Activated CD4-positive, alpha-beta memory T cell treated with anti-CD3 and anti-CD28 coated beads for 36 hours (primary cell): ENCODE measurements around the gene ETS2. TPM values are rescaled to one million over a fixed set of nuclear protein-coding genes. Genes with fewer than 3 reads are reported as not detected.

Source experiments
- CTCF ChIA-PET: fragments of 350-600 bp; sonication (Branson Sonifier 250); formaldehyde crosslinking; loops from one replicate; lab custom pipeline; 2021; ENCODE audit warnings: antibody characterized with exemption, inconsistent platforms; lab: Charles Lee
- POLR2A ChIA-PET: fragments of 350-600 bp; sonication (Branson Sonifier 250); formaldehyde crosslinking; loops from one replicate; lab custom pipeline; 2021; ENCODE audit warnings: antibody characterized with exemption; lab: Charles Lee
- DNase-seq: peaks from one replicate; pipeline ENCODE4 v3.0.0-alpha.2; 2020
- H3K27ac Mint-ChIP-seq: one replicate; pipeline ENCODE4 v1.8.0; 2021; ENCODE audit warnings: mixed read lengths
- H3K27me3 Mint-ChIP-seq: one replicate; pipeline ENCODE4 v1.8.0; 2021; ENCODE audit warnings: mixed read lengths
- H3K36me3 Mint-ChIP-seq: one replicate; pipeline ENCODE4 v1.8.0; 2021; ENCODE audit warnings: mixed read lengths
- H3K4me1 Mint-ChIP-seq: one replicate; pipeline ENCODE4 v1.8.0; 2021; ENCODE audit warnings: low read depth, mixed read lengths
- H3K4me3 Mint-ChIP-seq: one replicate; pipeline ENCODE4 v1.8.0; 2021; ENCODE audit warnings: mild to moderate bottlenecking, mixed read lengths
- H3K9me3 Mint-ChIP-seq: one replicate; pipeline ENCODE4 v1.8.0; 2021; ENCODE audit warnings: mixed read lengths
- intact Hi-C: fragments of 100-400 bp; cut with micrococcal nuclease; formaldehyde crosslinking; loops from one replicate; pipeline ENCODE4 v1.15.1; 2023
- total RNA-seq, 2 experiments: library from RNA; stranded (reverse); gene quantifications; one replicate each; pipeline ENCODE4 v1.2.3, GENCODE V29; 2021

The ETS2 gene
- total RNA-seq, 2 experiments from 2014 or later = 22.1 to 25.0 TPM

DNA sequence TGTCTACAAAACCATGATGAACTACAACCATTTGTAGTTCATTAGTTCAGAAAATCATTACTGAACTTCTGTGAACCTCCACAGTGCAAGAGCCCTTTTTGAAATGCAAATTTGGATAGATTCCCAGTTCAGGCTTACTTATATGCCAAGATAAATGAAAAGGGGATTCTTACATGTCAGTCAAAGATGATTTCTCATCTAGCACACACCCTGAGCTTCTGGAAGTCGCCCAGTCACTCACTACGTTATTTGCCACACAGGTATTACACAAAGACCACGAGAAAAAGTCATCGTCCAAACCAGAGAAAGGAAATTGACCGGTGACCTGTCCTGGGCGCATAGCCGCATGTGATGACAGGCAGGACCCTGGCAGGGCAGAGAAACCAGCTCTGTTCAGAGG is 41.8 kb downstream of the ETS2 start:
- no peaks in the 10 kb centered on the region for H3K36me3 Mint-ChIP-seq
- no peaks in the 10 kb centered on the region for H3K4me1 Mint-ChIP-seq
- DNase-seq = no peak
- no peaks in the 10 kb centered on the region for H3K9me3 Mint-ChIP-seq
- peaks cover 9% of the 10 kb centered on the region for H3K27me3 Mint-ChIP-seq
- no peak overlapping the region for H3K27ac Mint-ChIP-seq
- ChIA-PET POLR2A (no interaction called here), CTCF (no interaction called here)
- intact Hi-C loops = no loop called here
- H3K4me3 Mint-ChIP-seq = no peak overlapping the region

DNA sequence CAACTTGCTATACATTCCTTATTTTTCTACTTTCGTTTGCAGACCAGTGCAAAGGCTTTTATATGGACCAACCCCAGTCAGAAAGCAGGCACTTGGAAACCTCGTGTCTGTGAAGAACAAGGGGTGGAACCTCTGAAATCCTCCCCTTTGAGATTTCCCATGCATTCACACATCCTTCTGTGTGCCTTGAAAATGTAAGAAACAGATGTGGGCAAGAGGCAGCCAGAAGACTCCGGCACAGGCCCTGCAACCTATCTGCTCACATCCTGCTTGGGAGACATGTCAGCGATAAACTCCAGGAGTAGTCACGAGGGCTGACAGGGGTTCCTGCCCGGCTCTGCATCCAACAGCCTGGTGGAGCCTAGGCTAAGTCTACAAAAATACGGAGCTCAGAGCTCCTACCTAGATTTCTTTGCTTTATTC is 42.5 kb downstream of the ETS2 start:
- Mint-ChIP-seq H3K9me3 (no peaks in the 10 kb centered on the region), H3K27ac (no peak overlapping the region), H3K36me3 (no peaks in the 10 kb centered on the region), H3K4me3 (no peak overlapping the region), H3K4me1 (no peaks in the 10 kb centered on the region), H3K27me3 (peaks cover 12% of the 10 kb centered on the region)
- ChIA-PET CTCF (no interaction called here), POLR2A (no interaction called here)
- intact Hi-C loops = no loop called here
- DNase-seq = no peak

DNA sequence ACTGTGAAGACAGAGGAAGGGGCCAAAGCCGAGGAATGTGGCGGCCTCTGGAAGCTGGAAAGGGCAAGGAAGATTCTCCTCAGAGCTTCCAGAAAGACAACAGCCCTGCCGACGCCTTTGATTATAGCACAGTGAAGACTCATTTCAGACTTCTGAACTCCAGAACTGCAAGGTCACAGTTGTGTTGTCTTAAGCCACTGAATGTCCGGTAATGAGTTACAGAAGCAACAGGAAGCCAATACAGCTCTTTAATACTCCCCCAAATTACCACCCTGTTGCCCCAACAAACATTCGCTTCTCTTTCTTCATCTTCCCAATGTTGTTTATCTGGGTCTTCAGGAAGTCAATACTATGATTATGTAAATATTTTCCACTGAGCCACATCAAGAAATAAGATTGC is 44.0 kb downstream of the ETS2 start:
- ChIA-PET POLR2A (interaction anchor here (0.6 to 1.2 kb wide), 2 partner anchors 18 to 33 kb away, joined by 3 read pairs; no protein-coding TSS in a partner anchor), CTCF (no interaction called here)
- intact Hi-C loops = no loop called here
- no peak for DNase-seq
- Mint-ChIP-seq H3K9me3 (no peaks in the 10 kb centered on the region), H3K27ac (no peak overlapping the region), H3K4me3 (no peak overlapping the region), H3K27me3 (peaks cover 12% of the 10 kb centered on the region), H3K4me1 (no peaks in the 10 kb centered on the region), H3K36me3 (no peaks in the 10 kb centered on the region)

DNA sequence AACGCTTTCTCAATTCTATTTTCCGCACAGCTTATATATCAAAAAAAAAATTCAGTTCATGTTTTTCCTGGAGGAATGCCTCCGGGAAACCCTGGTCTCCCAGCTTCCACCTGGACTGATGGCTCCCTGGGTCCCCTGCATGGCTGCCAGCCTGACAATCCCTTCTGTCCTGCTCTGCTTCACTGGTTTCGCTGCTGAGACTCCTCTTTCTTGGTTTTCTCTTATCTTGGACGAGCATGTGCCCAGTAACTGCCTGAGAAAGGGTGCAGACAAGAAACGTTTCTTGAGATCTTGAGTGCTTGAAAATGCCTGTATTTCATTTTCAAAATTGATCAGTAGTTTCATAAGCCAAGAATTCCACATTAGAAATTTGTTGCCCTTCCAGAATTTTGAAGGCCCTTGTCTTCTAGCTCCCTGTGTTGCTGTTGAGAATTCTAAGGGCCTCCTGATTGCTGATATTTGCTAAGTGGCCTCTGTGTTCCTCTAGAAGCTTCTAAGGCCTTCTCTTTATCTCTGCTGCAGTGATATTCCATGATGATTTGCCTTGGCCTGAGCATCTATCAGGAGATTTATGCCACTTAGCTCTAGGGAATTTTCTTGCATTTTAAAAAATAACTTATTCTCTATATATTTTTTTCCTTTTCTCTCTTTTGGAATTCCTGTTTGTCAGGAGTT is 44.7 kb downstream of the ETS2 start:
- ChIA-PET POLR2A (interaction anchor here (1.2 kb wide), 1 partner anchor 19 kb away, joined by 3 read pairs; no protein-coding TSS in a partner anchor), CTCF (no interaction called here)
- intact Hi-C loops = no loop called here
- no peaks in the 10 kb centered on the region for H3K4me1 Mint-ChIP-seq
- no peaks in the 10 kb centered on the region for H3K9me3 Mint-ChIP-seq
- no peak for DNase-seq
- H3K27ac Mint-ChIP-seq = no peak overlapping the region
- H3K36me3 Mint-ChIP-seq = no peaks in the 10 kb centered on the region
- peaks cover 12% of the 10 kb centered on the region for H3K27me3 Mint-ChIP-seq
- H3K4me3 Mint-ChIP-seq = no peak overlapping the region

DNA sequence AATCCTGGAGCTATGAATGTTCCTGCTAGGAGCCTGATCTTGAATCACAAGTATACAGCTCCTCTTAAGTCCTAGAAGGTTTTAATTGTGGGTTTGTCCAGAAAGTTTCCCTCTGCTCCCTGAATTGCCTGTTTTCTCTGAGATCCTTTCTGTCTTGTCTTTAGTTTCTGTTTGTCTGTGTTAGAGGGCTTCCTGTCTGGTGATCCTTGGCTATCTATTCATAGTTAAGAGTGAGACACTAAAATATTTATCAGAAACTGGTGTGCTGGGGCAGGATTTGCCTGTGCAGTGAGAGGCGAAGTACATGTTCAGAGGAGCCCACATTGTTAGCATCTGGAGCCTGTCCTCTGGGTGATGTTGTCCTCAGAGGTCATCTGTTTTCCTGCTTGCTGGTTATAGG is 45.4 kb downstream of the ETS2 start:
- ChIA-PET POLR2A (no interaction called here), CTCF (no interaction called here)

DNA sequence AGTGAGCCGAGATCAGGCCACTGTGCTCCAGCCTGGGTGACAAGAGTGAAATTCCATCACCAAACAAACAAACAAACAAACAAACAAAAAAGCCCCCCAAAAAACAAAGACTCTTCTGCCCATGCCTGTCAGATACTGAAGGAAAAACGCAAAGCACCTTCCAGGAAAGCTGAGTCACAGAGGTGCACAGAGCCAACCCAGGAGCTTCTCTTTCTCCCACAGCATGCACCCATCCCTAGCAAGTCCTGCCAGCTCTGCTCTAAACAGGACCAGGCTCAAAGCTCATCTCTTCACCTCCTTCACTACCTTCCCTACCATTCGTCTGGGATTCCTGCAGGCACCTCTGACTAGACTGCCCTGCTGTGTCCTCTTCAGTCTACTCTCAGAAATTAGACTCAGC is 46.5 kb downstream of the ETS2 start:
- no peak overlapping the region for H3K4me3 Mint-ChIP-seq
- H3K27ac Mint-ChIP-seq = no peak overlapping the region
- H3K36me3 Mint-ChIP-seq = no peaks in the 10 kb centered on the region
- H3K9me3 Mint-ChIP-seq = no peaks in the 10 kb centered on the region
- peaks cover 12% of the 10 kb centered on the region for H3K27me3 Mint-ChIP-seq
- ChIA-PET POLR2A (no interaction called here), CTCF (no interaction called here)
- intact Hi-C loops = no loop called here
- no peaks in the 10 kb centered on the region for H3K4me1 Mint-ChIP-seq
- no peak for DNase-seq

More for the DNA sequence above, 45.4 kb downstream of the ETS2 start:
- intact Hi-C loops = no loop called here
- no peak for DNase-seq
- Mint-ChIP-seq H3K9me3 (no peaks in the 10 kb centered on the region), H3K27ac (no peak overlapping the region), H3K4me1 (no peaks in the 10 kb centered on the region), H3K27me3 (peaks cover 12% of the 10 kb centered on the region), H3K36me3 (no peaks in the 10 kb centered on the region), H3K4me3 (no peak overlapping the region)

DNA sequence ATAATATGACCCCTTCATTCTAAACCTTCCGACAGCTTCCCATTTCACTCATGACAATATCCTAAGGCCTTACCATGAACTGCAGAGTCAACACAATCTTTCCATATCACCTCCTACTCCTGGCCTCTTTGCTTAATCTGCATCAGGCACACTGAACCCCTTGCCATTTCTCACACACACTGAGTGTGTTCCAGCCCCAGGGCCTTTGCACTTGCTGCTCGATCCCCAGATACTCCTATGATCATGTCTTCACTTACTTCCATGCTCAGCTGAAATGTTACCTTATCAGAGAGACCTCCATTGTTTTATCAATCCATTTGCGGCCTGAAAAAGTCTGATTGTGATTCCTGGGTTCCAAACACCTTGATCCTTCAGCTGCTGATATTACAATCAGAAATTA is 47.0 kb downstream of the ETS2 start:
- no peak for DNase-seq
- intact Hi-C loops = no loop called here
- Mint-ChIP-seq H3K27ac (no peak overlapping the region), H3K27me3 (peaks cover 12% of the 10 kb centered on the region), H3K4me1 (no peaks in the 10 kb centered on the region), H3K9me3 (no peaks in the 10 kb centered on the region), H3K4me3 (no peak overlapping the region), H3K36me3 (no peaks in the 10 kb centered on the region)
- POLR2A ChIA-PET = interaction anchor here (0.6 kb wide), 1 partner anchor 213 kb away, joined by 4 read pairs; no protein-coding TSS in a partner anchor
- CTCF ChIA-PET = no interaction called here

DNA sequence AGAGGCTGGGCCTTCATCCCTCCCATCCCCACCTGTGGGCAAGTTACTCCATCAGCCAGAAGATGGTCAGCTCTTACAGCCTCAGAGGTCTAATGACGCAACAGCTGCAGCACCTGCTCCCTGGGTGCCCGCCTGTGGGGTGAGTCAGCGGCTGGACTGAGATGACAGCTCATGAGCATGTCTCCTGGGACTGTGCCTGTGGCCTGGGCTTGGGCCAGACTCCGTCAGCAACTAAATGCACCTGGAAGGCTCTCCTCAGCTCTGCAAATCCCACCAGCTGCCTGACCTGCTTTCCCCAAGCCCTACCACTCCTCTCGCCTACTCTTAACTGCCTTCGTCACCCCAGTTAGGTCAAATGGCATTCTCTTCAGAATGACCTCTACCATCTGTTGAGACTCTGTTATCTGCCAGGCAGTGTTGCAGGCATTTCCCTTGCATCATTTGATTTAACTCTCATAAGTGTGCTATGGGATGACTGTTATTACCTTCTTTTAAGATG is 47.7 kb downstream of the ETS2 start:
- H3K27ac Mint-ChIP-seq = no peak overlapping the region
- ChIA-PET CTCF (no interaction called here), POLR2A (no interaction called here)

DNA sequence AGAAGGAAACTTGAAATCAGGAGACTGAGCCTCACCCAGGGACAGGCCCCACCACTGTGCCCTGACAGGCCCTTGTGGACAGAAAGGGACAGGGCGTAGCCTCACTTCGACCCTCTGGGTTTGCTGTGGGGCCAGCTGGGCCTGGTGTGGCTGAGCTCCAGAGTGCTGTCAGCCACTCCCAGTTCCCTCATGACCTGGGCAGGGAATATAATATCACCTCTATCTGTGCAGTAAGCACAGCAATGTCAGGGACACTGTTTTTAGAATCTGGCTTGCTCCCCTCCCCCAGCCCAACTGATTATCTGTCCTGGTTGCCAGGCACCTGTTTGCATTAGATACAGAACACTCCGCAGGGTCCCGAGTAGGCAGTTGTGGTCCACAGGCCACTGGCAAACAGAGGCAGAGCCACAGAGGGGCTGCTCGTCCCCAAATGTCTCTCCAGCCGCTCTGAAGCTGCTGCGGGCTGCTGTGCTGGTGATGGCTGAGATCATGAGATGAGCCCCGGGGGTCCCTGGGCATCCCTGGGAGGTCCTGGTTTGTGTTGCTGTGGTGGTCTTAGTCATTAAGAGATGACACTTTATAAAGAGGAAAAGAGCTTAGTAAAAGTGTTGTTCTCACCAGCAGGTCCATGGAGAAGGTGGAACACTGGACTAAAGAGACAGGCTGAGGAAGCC is 51.6 kb downstream of the ETS2 start:
- intact Hi-C loops = no loop called here
- CTCF ChIA-PET = no interaction called here
- no peak for DNase-seq
- Mint-ChIP-seq H3K36me3 (no peaks in the 10 kb centered on the region), H3K4me3 (no peak overlapping the region), H3K27ac (no peak overlapping the region), H3K9me3 (no peaks in the 10 kb centered on the region), H3K4me1 (no peaks in the 10 kb centered on the region), H3K27me3 (peaks cover 6% of the 10 kb centered on the region)
- POLR2A ChIA-PET = no interaction called here

More for the DNA sequence above, 47.7 kb downstream of the ETS2 start:
- no peaks in the 10 kb centered on the region for H3K9me3 Mint-ChIP-seq
- intact Hi-C loops = no loop called here
- DNase-seq = no peak
- H3K4me1 Mint-ChIP-seq = no peaks in the 10 kb centered on the region
- H3K27me3 Mint-ChIP-seq = peaks cover 12% of the 10 kb centered on the region
- no peak overlapping the region for H3K4me3 Mint-ChIP-seq
- H3K36me3 Mint-ChIP-seq = no peaks in the 10 kb centered on the region

DNA sequence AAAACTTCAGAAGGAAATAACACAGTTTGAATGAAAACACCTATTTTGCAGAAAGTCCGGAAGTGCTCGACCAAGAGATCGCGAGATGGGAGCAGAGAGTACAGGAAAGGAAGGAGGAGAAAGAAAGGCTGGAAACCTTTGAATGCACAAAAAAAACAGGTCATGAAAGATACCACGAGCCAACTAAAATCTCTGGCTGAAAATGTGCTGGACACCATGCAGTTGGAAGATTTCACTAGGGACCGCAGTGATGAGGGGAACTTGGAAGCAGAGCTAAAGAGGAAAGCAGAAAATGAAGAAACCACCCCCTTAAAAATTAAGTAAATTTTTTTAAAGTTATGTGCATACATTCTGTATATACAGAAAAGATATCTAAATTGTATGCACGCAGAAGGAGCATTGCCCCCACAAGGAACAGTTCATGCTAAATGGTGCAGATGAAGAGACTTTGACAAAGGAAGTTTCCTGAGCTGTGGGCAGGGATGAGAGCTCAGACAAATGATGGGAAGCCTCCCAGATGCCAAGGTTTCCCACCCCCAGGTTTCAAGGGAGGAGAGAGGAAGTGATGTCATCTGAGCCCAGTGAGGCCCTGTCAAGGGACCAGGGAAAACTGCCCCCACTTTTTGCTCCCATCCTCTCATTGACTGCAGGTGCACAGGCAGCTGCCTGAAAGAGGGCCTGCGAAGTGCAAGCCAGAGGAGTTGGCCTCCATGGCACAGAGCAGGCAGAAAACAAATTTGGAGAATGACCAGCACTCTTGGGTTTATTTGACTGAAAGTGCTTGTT is 52.5 kb downstream of the ETS2 start:
- CTCF ChIA-PET = interaction anchor here (0.7 kb wide), 1 partner anchor 1037 kb away, joined by 3 read pairs; no protein-coding TSS in a partner anchor
- Mint-ChIP-seq H3K27ac (no peak overlapping the region), H3K4me1 (no peaks in the 10 kb centered on the region), H3K36me3 (no peaks in the 10 kb centered on the region), H3K4me3 (no peak overlapping the region), H3K27me3 (no peaks in the 10 kb centered on the region), H3K9me3 (no peaks in the 10 kb centered on the region)
- intact Hi-C loops = no loop called here
- POLR2A ChIA-PET = no interaction called here
- DNase-seq = no peak

DNA sequence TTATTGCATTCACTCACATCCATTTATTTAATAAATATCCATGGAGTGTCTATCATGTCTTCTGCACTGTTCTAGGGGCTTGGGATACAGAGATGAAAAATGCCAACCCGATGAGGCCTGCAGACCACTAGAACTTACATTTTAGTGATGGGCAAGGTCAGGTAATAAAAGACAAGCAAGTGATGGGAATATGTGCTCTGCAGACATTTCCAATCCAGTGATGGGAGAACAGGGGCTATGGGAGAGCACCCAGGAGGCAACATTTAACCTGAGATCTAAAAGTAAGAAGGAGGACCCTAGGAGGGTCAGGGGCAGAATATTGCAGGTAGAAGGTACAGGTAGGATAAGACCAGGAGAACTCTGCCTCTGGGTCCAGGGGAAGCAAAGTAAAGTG is 53.1 kb downstream of the ETS2 start:
- intact Hi-C loops = no loop called here
- no peak for DNase-seq
- ChIA-PET CTCF (no interaction called here), POLR2A (no interaction called here)
- Mint-ChIP-seq H3K27ac (no peak overlapping the region), H3K36me3 (no peaks in the 10 kb centered on the region), H3K4me1 (no peaks in the 10 kb centered on the region), H3K27me3 (no peaks in the 10 kb centered on the region), H3K9me3 (no peaks in the 10 kb centered on the region), H3K4me3 (no peak overlapping the region)

DNA sequence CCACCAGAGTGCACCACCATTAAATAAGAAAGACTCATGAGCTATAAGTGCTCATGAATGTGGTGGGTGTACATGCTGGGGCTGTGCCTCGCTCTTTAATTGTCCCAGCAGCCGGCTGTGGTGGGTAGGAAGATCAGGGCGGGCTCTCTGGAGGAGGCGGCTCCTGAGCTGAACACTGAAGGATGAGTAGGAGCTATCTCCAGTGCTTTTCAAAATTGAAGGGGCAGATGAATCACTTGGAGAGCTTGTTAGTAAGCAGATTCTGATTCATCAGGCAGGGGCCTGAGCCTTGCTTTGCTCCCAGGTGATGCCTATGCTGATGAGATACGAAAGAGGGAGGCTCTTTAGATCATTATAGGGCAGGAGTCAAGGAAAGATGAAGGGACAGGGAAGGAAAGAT is 54.1 kb downstream of the ETS2 start:
- DNase-seq = no peak
- ChIA-PET POLR2A (no interaction called here), CTCF (no interaction called here)
- Mint-ChIP-seq H3K27me3 (no peaks in the 10 kb centered on the region), H3K36me3 (no peaks in the 10 kb centered on the region), H3K4me3 (no peak overlapping the region), H3K9me3 (no peaks in the 10 kb centered on the region), H3K4me1 (no peaks in the 10 kb centered on the region), H3K27ac (no peak overlapping the region)
- intact Hi-C loops = no loop called here
